NCI-H1092 treated with DMSO at 0.1 percent for 48 hours (cell line): ENCODE measurements around the gene GPX7.

ENCODE experiments used
- DNase-seq: peaks from one replicate; lab custom pipeline; 2025; lab: John Stamatoyannopoulos, UW

Gene GPX7

GRCh38 chr1:52588027-52588426 lies 14.1 kb upstream of the GPX7 start:
- DNase-seq = no peak

DNA sequence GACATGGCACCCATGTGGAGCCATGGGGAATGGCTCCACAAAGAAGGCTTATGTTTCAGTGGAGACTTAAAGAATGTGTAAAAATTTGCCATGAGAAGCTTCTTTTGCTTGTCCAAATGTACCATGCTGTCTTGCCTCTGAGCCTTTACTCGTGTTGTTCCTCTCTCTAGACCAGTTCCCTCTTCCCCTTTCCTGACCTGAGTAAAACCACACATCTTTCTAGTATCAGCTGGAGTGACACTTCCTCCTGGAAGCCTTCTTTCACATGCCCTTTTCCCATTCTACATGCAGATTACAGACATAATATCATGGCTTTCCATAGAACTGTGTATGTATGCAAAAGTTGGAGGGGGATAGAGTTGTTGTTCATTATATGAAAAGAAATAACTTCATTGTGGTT lies 13.6 kb upstream of the GPX7 start:
- DNase-seq = no peak

DNA sequence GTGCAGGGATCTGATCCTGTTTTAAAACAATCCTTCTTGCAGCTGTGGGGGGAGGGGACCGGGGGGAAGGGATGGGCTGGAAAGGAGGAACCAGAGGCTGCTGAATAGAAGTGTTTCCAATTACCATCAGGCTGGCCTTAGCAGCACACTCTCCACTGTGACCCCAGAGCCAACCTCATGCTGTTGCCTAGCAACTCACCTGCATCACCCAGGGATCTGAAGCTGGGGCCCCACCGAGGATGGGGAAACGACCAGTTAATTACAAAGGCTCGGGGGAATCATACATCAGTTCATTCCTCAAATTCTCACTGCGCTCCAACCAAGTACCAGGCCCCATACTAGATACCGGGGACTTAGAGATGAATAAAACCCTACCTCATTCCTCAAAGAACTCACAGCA lies 11.9 kb upstream of the GPX7 start:
- DNase-seq = no peak

- no peak for DNase-seq
Measured at GRCh38 chr1:52592637-52593323, 9.4 kb upstream of the GPX7 start.

DNA sequence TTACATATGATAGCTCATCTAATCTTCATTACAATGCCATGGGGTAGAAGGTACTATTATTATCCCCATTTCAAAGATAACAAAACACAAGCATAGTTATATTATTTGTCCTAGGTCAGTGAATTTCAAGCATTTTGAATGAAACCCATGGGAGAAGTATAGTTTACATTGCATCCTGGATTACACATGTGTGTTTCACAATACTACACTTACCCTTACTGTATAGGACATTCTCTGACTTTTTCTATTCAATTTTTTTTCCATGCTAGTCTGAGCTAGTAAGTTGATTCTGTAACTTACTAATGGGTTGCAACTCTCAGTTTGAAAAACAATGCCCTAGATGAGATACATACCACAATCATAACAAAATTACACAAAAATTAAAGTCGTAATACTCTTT lies 8.7 kb upstream of the GPX7 start:
- no peak for DNase-seq

- DNase-seq = no peak
Measured at GRCh38 chr1:52595061-52595460, 7.1 kb upstream of the GPX7 start.

- DNase-seq = no peak
Measured at GRCh38 chr1:52597912-52598311, 4.3 kb upstream of the GPX7 start.

DNA sequence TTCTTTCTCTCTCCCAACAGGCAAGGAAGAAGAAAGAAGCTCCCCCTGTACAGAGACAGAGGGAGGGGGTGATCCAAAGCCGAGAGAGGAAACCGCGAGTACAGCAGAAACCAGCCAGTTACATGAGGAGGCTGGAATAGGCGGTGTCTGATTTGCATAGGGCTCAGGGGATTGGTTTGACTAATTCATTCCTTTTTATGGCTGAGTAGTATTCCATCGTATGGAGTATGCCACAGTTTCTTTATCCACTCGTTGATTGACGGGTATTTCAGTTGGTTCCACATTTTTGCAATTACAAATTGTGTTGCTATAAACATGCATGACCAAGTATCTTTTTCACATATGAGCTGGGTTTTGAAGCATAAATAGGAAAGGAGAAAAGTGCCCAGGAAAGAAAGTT lies 3.4 kb upstream of the GPX7 start:
- no peak for DNase-seq

DNA sequence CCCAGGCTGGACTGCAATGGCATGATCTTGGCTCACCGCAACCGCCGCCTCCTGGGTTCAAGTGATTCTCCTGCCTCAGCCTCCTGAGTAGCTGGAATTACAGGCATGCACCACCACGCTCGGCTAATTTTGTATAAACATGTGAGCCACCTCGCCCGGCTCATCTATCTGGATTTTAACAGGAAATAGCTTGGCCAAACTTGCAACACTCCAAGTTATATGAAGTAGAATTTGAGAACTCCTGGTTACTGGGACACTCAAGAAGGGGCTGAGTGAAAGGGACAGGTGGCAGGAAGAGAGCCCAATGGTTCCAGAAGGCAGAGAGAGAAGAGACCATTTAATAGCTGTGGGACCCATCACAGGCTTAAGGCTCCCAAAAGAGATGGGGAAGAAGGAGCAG lies 2.9 kb upstream of the GPX7 start:
- DNase-seq = no peak

DNA sequence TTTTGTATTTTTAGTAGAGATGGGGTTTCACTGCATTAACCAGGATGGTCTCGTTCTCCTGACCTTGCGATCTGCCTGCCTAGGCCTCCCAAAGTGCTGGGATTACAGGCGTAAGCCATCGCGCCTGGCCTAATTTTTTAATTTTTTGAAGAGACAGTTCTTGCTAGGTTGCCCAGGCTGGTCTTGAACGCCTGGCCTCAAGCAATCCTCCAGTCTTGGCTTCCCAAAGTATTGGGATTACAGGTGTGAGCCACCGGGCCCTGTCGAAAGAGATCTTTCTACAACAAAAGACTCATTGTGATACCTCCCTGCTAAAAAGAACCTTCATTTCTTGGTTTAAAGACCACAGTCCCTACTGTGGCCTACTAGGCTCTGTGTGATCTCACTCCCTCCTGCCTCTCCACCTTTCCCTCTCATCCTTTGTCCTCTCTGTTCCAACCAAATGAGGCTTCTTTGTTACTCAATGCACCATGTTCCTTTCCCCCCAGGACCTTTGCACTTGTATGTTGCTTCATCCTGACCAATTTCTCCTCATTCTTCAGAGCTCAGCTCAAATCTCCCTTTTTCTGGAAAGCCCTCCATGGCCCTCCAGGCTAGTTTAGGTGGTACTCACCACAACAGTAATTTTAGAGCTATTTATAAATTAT lies 1.5 kb upstream of the GPX7 start:
- DNase-seq = no peak

DNA sequence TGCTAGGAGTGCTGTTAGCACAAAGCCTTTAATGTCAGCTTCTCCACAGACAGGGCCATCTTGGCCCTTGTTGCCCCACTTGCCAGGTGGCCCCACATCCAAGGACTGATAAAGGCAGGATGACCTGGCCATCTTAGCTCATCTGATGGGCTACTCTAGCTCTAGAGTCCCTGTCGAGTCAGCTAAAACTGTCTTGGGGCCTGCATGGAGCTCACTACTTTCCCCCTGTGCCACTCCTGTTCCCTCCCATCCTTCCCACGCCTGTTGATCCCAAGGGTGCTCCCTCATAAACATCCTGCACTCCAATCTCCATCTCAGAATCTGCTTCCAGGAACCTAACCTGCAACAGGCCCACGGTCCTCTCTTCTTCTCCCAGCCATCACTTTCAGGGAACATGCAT lies 652 bp upstream of the GPX7 start:
- no peak for DNase-seq

DNA sequence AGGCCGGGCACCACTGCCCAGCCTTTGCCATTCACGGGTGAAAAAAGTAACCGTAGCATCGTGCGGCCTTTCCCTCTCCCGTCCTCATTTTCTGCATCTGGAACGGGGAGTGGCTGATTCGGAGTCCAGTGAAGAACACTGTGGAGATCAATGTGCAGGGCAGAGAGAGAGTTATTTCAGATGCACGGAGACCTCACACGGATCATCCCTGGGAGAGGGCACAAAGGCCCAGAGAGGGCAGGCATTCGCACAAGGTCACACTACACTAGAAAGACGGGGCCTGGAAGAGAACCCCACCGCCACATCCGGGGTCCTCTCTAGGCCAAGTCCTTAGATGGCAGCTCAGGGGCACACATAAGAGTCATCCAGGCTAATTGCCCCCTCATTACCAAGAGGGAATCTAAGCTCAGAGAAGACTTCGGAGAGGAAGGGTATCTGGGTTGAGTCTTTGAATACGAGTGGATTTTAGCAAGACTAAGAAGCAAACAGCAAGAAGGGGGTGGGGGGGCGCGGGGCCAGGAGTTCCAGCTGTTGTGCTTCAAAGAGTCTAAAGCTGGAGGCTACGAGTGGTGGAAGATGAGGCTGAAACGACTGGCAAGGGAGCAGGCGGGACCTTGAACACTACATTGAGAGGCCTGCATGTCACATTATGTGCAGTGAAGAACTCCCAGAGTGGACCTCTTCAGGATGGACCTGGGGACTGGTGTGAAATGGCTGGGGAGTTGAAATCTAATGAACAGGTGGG lies 857 bp downstream of the GPX7 start:
- DNase-seq = peak; percentile 3

- no peak for DNase-seq
Measured at GRCh38 chr1:52603630-52604029, 1.5 kb downstream of the GPX7 start.

- no peak for DNase-seq
Measured at GRCh38 chr1:52604063-52604770, 2.0 kb downstream of the GPX7 start.

DNA sequence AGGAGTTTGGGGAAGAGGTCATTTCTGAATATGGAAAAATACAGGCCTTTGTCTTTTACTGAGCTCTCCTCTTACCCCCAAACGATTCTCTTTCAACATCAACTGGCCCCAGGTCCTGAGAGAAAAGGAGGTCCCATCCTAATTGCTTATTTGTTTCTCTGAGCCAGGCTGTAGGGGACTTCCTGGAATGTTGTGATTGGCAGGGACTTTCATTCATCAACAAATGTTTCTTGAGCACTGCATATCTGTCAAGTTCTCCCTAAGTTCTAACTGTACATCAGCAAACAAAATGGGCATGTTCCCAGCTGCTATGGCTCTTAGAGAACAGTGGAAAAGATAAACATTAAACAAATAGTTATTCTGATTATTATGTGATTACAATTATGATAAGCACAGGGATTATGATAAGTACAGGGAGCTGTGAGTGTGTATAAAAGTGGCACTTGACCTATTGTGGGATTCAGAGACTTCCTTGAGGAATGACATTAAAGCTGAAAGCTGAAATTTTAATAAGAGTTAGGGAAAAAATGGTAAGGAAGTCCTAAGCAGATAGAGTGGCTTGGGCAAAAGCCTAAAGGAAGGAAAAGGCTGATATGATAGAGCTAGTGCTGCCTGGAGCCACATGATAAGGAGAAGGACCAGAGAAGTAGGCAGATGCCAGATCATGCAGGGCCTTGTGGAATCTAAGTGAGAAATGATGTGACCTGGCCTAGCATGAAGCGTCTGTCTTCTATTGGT lies 11.6 kb downstream of the GPX7 start:
- DNase-seq = no peak

DNA sequence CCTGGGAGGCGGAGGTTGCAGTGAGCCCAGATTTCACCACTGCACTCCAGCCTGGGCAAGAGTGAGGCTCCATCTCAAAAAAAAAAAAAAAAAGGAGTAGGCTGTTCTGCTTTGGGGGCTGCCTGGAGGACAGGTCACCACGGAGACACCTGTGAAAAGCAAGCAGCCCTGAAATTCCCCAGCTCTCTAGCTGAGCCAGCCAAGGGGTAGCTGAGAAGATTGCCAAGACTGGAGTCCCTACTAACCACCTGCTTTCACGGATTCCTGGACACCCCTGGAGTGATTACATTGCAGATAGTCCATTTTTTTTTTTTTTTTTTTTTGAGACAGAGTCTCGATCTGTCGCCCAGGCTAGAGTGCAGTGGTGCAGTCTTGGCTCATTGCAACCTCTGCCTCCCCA lies 12.5 kb downstream of the GPX7 start:
- DNase-seq = no peak

DNA sequence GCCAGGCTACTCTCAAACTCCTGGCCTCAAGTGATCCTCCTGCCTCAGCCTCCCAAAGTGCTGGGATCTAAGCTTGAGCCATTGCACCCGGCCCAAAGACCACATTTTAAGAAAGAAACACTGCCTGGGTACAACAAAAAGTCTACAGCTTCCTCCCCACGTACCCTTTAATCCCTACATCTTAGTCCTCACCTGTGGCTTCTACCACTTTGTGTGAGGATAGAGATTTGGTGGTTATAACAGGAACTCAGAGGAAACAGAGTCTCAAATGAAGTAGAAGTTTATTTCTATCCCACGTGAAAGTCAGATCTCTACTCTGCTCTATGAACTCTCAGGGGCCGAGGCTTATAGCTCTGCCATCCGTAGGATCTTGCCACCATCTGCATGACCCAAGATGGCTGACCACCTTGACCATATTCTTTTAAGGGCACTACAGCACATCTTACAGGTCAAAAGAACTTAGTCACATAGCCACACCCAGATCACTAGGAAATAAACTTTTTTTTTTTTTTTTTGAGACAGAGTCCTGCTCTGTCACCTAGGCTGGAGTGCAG lies 13.4 kb downstream of the GPX7 start:
- no peak for DNase-seq

GRCh38 chr1:52621950-52622349 lies 19.8 kb downstream of the GPX7 start:
- DNase-seq = no peak

GRCh38 chr1:52623812-52624211 lies 21.6 kb downstream of the GPX7 start:
- DNase-seq = no peak

- no peak for DNase-seq
Measured at GRCh38 chr1:52627028-52627427, 24.9 kb downstream of the GPX7 start.

- no peak for DNase-seq
Measured at GRCh38 chr1:52628614-52629324, 26.6 kb downstream of the GPX7 start.
